Measurements from ENCODE around the gene PPP1R16B.

DNA sequence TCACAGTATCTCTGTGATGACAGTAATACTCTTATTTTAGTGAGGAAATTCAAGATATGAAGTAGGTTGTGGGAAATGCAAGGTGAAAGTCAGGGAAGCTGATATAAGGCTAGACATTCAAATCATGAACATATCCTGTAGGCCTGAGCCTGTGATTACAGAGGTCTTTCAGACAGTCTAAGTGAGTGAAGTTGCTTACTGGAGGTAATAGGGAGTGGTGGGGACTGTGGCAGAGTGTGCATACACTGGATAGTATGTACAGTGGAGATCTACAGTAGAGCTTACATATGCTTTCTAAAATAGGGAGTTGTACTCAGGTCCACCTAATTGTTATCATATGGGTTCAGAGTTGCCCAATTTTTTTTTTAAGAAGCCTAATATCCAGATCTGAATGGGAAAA, 159.8 kb downstream of the PPP1R16B start:
- TF ChIP-seq, protein P1, sequence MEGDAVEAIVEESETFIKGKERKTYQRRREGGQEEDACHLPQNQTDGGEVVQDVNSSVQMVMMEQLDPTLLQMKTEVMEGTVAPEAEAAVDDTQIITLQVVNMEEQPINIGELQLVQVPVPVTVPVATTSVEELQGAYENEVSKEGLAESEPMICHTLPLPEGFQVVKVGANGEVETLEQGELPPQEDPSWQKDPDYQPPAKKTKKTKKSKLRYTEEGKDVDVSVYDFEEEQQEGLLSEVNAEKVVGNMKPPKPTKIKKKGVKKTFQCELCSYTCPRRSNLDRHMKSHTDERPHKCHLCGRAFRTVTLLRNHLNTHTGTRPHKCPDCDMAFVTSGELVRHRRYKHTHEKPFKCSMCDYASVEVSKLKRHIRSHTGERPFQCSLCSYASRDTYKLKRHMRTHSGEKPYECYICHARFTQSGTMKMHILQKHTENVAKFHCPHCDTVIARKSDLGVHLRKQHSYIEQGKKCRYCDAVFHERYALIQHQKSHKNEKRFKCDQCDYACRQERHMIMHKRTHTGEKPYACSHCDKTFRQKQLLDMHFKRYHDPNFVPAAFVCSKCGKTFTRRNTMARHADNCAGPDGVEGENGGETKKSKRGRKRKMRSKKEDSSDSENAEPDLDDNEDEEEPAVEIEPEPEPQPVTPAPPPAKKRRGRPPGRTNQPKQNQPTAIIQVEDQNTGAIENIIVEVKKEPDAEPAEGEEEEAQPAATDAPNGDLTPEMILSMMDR (IDR thresholded peaks at IDR 0.05; ENCODE audit: low read depth, low read length, poor library complexity, severe bottlenecking), result no peak
- TF ChIP-seq EZH2phosphoT487 (IDR thresholded peaks at IDR 0.05; ENCODE audit: borderline replicate concordance, low read length), result no peak
